GM15510 (cell line): ENCODE results near the gene TFDP2.

Source experiments
- POLR2A ChIP-seq: IDR thresholded peaks from 3 replicates; pipeline ENCODE4 v1.6.1; 2011; ENCODE audit warnings: borderline replicate concordance; ENCODE audit not compliant: insufficient read length; ENCODE audit errors: extremely low read depth

TFDP2 gene

DNA sequence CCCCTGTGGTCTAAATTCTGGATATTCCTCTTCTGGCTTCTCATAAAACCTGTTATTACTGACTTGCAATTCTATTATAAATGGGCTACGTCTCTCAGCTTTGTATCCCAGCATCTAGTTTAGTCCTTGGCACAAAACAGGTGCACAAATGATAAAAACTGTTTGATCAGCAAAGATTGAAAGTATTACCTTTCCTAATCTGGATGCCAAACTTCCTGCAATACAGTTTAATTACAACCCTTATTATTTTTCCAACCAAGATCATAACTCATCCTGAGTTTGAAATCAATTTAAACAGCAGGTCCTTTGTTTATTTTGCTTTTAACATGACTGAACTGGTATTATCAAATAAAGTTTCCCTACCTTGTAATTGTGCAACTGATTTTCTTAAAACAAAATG lies 140.3 kb downstream of the TFDP2 start:
- no peak for TF ChIP-seq POLR2A

DNA sequence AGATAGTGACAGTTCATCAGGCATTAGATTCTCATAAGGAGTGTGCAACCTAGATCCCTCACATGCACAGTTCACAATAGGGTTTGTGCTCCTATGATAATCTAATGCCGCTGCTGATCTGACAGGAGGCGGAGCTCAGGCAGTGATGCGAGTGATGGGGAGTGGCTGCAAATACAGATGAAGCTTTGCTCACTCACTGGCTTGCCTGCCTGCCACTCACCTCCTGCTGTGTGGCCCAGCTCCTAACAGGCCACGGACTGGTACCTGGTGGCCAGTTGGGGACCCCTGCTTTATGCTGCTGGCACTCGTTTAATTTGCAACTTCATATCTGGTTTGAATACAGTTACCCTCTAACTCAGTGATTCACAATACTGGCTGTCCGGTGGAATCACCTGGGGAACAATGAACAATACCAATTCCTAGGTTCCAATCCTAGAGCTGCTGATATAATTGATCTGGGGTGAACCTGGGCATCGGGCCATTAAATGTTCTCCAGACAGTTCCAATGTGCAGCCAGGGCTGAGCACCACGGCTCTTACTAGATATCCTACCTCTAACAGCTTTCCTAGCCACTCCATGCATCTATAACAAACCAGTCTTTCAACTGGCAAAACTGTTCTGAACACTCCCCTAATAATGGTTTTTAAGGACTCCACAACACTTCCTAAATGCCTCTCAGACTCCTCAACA lies 141.5 kb downstream of the TFDP2 start:
- TF ChIP-seq POLR2A, result no peak

DNA sequence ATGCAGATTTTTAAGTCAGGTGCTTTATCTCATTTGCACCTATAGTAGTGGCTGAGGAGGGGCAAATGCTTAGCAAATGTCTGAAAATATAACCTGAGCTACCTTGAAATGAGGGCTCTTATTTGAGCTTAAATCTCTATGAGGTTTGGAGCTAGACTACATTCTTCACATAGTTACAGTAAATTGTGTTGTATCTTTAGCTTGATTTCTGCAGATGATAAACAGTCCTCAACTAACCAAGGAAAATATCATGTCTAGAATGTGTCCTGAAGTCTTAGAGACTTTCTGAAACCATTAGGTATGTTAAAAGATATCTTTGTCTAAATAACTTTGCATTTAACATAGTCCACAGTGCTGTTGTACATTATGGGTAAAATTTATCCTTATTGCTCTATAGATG lies 145.3 kb downstream of the TFDP2 start:
- TF ChIP-seq POLR2A, result no peak

DNA sequence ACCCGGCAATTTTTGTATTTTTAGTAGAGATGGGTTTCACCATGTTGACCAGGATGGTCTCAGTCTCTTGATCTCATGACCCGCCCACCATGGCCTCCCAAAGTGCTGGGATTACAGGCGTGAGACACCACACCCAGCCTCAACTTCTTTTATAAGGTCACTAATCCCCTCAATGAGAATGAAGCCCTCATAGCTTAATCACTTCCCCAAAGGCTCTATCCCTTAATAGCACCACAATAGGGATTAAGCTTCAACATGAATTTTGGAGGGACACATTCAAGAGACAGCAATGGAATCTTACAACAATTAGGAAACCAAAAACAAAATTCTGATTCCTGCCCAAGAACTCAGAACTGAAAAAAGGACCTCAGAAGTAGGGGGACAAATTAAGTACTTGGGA lies 146.1 kb downstream of the TFDP2 start:
- TF ChIP-seq POLR2A, result no peak

DNA sequence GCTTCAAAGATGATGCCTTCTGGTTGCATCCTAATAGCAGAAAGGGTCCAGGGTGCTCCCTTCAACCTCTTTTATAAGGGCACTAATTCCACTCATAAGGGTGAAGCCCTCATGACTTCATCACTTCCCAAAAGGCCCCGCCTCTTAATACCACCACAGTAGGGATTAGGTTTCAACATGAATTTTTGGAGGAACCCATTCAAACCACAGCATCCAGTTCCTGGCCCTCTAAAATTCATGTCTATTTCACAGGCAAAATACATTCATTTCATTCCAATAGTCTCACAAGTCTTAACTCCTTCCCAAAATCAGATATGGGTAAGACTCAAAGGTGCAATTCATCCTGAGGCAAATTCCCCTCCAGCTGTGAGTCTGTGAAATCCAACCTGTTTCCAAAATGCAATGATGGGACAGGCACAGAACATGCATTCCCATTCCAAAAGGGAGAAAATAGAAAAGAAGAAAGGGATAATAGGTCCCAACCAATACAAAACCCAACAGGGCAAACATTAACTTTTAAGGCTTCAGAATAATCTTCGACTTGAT lies 148.9 kb downstream of the TFDP2 start:
- TF ChIP-seq POLR2A, result no peak

DNA sequence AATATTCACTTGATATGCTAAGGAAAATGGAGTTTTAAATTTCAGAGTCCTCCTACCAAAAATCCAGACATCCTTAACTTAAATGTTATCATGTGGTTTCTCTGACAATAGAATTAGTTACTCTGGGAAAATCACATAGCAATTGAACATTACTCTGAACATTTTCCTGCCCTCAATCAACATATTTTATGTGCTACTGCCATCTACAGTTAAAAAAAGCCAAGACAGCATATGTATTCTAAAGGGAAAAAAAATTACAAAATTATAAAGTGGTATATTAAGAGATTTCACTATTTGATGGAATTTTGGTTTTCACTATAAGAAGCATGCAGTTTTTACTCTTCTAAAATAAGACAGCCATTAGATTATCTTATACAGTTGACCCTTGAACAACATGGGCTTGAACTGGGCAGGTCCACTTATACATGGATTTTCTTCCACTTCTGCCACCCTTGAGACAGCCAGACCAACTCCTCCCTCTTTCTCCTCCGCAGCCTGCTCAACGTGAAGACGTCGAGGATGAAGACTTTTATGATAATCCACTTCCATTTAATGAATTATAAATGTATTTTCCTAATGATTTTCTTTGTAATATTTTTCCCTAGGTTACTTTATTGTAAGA lies 150.6 kb downstream of the TFDP2 start:
- no peak for TF ChIP-seq POLR2A

DNA sequence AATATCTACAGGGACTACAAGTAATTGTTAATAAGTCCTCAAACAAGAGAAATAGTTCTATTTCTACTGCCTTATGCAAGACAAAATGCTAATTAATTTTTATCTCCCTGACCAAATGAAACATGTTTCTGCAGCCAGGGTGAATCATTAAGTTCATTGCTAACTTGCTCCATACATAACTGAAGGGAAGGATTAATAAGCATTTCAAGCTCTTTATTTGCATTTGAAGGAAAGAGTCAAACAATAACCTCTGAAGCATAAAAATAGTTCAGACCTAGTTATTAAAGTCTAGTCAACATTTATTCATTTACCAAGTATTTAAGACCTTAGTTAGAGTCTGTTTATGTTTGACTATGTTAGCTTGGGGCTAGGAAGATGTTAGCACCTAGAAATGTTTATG lies 152.9 kb downstream of the TFDP2 start:
- TF ChIP-seq POLR2A, result no peak

DNA sequence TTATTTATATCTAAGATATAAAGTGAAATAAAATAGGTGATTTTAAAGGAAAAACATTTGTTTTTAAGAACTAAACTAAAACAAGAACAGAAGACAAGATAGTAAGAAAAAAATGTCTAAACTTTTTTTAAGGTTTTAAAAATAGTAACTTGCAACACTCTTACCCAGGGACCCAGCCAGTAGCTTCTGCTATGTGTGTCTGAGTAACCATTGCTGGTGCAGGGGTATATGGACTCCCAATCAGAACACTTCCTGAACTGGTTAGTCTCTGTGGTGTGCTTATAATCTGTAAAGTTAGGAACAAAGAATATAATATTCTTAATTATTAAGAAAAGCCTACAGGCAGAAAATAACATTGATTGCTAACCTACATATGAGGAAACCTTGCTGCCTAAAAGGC lies 154.5 kb downstream of the TFDP2 start:
- no peak for TF ChIP-seq POLR2A

DNA sequence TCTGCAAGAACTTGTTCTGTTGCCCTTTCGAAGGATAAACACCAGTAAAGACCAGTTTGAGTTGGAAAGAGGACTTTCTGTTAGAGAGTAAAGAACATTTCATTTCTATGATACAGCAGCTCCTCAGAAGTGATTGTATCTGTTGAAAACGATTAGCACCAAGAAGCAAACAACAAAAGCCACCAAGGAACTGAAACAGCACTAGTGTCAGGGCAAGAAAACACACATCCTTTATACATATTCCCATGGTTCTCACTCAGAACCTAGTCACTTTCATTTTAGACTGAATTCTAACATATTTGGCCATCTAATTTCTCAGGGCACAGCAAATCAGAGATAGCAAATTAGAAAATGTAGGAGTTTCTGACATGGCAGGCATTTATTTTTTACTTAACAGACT lies 156.8 kb downstream of the TFDP2 start:
- TF ChIP-seq POLR2A, result no peak

DNA sequence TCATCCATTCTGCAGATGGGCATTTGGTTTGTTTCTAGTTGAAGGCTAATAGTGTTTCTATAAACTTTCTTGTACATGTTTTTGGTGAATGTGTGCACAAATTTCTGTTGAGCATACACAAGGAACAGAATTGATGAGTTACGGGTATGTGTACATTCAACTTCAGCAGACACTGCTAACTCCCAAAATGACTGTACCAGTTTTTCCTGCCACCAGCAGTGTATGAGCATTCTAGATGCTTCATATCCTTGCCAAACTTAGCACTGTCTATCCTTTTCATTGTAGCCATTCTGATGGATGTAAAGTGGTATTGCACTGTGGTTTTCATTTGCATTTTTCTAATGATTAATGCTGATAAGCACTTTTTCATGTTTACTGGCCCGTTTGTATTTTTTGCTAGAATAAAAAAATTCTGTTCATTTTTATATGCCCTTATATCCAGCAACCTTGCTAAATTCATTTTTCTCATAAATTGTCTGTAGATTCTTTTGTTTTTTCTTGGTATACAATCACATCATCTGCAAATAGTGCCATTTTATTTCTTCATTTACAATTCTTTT lies 162.7 kb downstream of the TFDP2 start:
- TF ChIP-seq POLR2A, result no peak

DNA sequence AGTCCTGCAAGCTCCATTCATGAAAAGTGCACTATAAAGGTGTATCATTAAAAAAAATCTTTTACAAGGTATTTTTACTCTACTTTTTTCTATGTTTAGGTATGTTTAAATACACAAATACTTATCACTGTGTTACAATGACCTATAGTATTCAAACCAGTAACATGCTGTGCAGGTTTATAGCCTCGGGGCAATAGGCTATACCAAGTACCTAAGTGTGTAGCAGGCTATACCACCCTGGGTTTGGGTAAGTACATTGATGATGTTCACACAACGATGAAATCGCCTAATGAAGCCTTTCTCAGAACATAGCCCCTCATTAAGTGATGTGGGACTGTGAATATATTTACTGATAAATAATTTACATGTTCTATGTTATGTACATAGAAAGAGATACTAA lies 168.3 kb downstream of the TFDP2 start:
- TF ChIP-seq POLR2A, result no peak

DNA sequence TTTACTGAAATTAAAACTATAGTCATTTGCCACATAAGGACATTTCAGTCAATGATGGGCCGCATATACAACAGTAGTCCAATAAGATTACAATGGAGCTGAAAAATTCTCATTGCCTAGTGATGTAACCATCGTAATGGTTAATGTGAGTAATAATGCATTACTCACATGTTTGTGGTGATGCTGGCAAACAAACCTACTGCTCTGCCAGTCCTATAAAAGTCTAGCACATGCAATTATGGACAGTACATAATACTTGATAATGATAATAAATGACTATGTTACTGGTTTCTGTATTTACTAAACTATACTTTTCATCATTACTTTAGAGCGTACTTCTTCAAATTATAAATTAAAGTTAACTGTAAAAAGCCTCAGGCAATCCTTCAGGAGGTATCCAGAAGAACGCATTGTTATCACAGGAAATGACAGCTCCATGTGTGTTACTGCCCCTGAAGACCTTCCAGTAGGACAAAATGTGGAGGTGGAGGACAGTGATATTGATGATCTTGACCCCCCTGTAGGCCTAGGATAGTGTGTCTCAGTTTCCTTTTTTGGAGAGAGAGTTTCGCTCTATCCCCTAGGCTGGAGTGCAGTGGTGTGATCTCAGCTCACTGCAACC lies 170.2 kb downstream of the TFDP2 start:
- no peak for TF ChIP-seq POLR2A

DNA sequence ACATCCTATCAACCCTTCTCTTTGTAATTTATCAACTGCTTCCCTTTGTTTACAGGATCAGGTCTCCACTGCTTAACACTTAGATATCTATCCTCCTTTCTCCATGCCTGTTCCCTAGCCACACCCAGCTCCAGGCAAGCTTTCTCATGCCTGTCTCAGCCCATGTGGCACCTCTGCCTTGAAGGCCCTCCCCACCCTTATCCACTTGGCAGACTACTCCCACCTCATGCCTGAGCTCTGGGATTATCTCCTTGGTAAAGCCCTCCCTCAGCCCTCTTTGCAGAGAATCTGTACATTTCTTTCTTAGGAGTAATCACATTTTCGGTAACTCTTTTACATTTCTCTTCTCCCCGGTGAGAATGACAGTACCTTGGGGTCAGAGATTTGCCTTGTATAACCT lies 176.9 kb downstream of the TFDP2 start:
- TF ChIP-seq POLR2A, result no peak

DNA sequence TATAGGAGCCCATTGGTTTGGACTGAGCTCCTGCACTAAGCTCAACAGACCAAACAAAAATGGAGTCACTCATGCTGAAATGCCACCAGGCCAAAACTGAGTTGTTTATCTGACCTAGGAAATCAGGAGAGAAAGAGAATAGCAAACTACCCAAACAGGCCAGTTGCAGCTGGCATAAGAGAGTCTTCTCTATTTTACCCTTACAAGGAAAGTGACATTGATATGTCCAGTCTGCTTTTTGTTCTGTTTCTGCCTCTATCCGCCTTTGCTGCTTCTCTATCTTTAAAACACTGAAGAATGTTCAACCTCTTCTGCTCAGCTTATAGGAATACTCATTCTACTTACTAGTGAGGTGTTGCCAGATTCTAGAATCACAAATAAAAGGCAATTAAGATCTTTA lies 177.8 kb downstream of the TFDP2 start:
- no peak for TF ChIP-seq POLR2A

DNA sequence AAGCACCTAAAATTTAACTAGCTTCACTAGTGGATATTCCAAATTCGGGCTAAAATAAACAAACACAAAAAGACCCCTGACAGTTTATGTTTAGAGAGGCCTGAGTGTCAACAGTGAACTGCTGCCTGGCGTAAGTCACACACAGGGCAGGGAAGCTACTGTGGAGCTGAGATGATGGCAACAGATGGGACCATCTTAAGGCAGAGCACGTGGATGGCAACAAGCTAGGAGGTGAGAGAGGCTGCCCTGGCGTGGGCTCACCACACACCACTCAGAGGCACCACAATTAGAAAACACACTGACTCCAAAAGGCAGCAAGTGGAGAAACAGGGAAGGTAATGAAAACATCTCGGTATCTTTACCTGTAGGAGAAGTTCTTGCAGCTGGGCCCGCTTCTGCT lies 179.6 kb downstream of the TFDP2 start:
- TF ChIP-seq POLR2A, result no peak
